HepG2 (cell line): ENCODE data around the gene MGAT4D.

Source experiments
- CEBPB ChIP-seq: IDR thresholded peaks from 2 replicates; pipeline ENCODE4 v1.6.1; 2011; ENCODE audit warnings: low read depth, low read length, improper control_type of control experiment, borderline replicate concordance
- FOXC1 ChIP-seq: sonication (generic); formaldehyde crosslinking; IDR thresholded peaks from 2 replicates; pipeline ENCODE4 v1.8.0; 2022; ENCODE audit warnings: mild to moderate bottlenecking, missing genetic modification reagents, borderline replicate concordance
- MIER3 ChIP-seq: IDR thresholded peaks from 2 replicates; pipeline ENCODE4 v1.6.1; 2016; ENCODE audit warnings: missing compliant biosample characterization, borderline replicate concordance
- NCOA1 ChIP-seq: sonication (generic); formaldehyde crosslinking; IDR thresholded peaks from 2 replicates; pipeline ENCODE4 v1.9.0; 2021; ENCODE audit warnings: missing genetic modification reagents
- NCOA2 ChIP-seq: sonication (generic); formaldehyde crosslinking; IDR thresholded peaks from 2 replicates; pipeline ENCODE4 v1.8.0; 2022; ENCODE audit warnings: inconsistent platforms
- TBL1XR1 ChIP-seq: fragments of 150-350 bp; IDR thresholded peaks from 2 replicates; pipeline ENCODE4 v1.6.1; 2014; ENCODE audit warnings: borderline replicate concordance, low read length; ENCODE audit not compliant: partially characterized antibody
- TF ChIP-seq, protein P1 (sequence below): sonication (generic); formaldehyde crosslinking; IDR thresholded peaks from 2 replicates; pipeline ENCODE4 v1.4.0; 2020; ENCODE audit warnings: missing genetic modification reagents
- TF ChIP-seq, protein P2 (sequence below): sonication (generic); formaldehyde crosslinking; IDR thresholded peaks from 2 replicates; pipeline ENCODE4 v1.8.1; 2023; ENCODE audit warnings: mild to moderate bottlenecking, missing genetic modification reagents, borderline replicate concordance
- TF ChIP-seq, protein P3 (sequence below): sonication (generic); formaldehyde crosslinking; IDR thresholded peaks from 2 replicates; pipeline ENCODE4 v1.5.0; 2020; ENCODE audit warnings: mild to moderate bottlenecking, missing genetic modification reagents, moderate library complexity
- TF ChIP-seq, protein P4 (sequence below): IDR thresholded peaks from 2 replicates; pipeline ENCODE4 v1.6.1; 2012; ENCODE audit warnings: inconsistent platforms

DNA sequence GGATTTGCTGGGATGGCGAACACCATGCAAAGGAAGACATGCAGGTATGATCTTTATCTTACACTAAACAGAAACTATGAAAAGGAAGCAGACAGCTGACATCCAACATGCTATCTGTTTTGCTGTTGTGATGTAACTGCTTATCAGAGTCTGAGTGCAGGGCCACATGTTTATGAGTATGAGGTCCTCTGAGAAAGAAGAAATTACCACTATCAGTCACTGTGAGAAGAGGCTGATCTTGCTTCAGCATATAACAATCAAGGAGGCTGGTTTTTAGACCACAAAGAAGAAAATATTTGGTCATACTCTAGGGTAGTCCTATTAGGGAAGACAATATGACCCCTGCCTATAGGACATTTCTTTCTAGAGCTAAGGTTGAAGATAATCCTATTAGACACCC is 89.1 kb downstream of the MGAT4D start:
- TF ChIP-seq, protein P1, sequence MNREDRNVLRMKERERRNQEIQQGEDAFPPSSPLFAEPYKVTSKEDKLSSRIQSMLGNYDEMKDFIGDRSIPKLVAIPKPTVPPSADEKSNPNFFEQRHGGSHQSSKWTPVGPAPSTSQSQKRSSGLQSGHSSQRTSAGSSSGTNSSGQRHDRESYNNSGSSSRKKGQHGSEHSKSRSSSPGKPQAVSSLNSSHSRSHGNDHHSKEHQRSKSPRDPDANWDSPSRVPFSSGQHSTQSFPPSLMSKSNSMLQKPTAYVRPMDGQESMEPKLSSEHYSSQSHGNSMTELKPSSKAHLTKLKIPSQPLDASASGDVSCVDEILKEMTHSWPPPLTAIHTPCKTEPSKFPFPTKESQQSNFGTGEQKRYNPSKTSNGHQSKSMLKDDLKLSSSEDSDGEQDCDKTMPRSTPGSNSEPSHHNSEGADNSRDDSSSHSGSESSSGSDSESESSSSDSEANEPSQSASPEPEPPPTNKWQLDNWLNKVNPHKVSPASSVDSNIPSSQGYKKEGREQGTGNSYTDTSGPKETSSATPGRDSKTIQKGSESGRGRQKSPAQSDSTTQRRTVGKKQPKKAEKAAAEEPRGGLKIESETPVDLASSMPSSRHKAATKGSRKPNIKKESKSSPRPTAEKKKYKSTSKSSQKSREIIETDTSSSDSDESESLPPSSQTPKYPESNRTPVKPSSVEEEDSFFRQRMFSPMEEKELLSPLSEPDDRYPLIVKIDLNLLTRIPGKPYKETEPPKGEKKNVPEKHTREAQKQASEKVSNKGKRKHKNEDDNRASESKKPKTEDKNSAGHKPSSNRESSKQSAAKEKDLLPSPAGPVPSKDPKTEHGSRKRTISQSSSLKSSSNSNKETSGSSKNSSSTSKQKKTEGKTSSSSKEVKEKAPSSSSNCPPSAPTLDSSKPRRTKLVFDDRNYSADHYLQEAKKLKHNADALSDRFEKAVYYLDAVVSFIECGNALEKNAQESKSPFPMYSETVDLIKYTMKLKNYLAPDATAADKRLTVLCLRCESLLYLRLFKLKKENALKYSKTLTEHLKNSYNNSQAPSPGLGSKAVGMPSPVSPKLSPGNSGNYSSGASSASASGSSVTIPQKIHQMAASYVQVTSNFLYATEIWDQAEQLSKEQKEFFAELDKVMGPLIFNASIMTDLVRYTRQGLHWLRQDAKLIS, result no peak
- TF ChIP-seq NCOA2, result no peak
- TF ChIP-seq CEBPB, result no peak
- TF ChIP-seq, protein P2, sequence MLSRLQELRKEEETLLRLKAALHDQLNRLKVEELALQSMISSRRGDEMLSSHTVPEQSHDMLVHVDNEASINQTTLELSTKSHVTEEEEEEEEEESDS (CRISPR knock-in tag), result no peak
- TF ChIP-seq FOXC1 (CRISPR knock-in tag), result no peak
- TF ChIP-seq, protein P3, sequence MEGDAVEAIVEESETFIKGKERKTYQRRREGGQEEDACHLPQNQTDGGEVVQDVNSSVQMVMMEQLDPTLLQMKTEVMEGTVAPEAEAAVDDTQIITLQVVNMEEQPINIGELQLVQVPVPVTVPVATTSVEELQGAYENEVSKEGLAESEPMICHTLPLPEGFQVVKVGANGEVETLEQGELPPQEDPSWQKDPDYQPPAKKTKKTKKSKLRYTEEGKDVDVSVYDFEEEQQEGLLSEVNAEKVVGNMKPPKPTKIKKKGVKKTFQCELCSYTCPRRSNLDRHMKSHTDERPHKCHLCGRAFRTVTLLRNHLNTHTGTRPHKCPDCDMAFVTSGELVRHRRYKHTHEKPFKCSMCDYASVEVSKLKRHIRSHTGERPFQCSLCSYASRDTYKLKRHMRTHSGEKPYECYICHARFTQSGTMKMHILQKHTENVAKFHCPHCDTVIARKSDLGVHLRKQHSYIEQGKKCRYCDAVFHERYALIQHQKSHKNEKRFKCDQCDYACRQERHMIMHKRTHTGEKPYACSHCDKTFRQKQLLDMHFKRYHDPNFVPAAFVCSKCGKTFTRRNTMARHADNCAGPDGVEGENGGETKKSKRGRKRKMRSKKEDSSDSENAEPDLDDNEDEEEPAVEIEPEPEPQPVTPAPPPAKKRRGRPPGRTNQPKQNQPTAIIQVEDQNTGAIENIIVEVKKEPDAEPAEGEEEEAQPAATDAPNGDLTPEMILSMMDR (CRISPR knock-in tag), result no peak
- TF ChIP-seq NCOA1, result no peak
- TF ChIP-seq, protein P4, sequence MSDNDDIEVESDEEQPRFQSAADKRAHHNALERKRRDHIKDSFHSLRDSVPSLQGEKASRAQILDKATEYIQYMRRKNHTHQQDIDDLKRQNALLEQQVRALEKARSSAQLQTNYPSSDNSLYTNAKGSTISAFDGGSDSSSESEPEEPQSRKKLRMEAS, result no peak
- no peak for TF ChIP-seq MIER3 (CRISPR knock-in tag)
- no peak for TF ChIP-seq TBL1XR1
